AG10803 (cell line): ENCODE data around the gene HAUS8.
"Not testable (repeated sequence)": the region's sequence is repeated elsewhere in the genome, so short reads cannot be mapped to it uniquely, and the experiment has no call there.

Experiments used
- DNase-seq: peaks from one replicate; pipeline ENCODE4 v3.0.0; 2010; ENCODE audit warnings: low read depth
- H3K4me3 ChIP-seq: 2 replicates; pipeline ENCODE4 v1.5.1; 2011; ENCODE audit warnings: mild to moderate bottlenecking, low read length, control low read depth
- TF ChIP-seq, protein P1 (sequence below): conservative IDR thresholded peaks from 2 replicates; pipeline ENCODE4 v1.5.1; 2011; ENCODE audit warnings: mild to moderate bottlenecking, low read length, control low read depth, inconsistent platforms

The HAUS8 gene

GRCh38 chr19:17022738-17023137, 52.5 kb downstream of the HAUS8 start:
- H3K4me3 ChIP-seq: no peak overlapping the region
- TF ChIP-seq, protein P1, sequence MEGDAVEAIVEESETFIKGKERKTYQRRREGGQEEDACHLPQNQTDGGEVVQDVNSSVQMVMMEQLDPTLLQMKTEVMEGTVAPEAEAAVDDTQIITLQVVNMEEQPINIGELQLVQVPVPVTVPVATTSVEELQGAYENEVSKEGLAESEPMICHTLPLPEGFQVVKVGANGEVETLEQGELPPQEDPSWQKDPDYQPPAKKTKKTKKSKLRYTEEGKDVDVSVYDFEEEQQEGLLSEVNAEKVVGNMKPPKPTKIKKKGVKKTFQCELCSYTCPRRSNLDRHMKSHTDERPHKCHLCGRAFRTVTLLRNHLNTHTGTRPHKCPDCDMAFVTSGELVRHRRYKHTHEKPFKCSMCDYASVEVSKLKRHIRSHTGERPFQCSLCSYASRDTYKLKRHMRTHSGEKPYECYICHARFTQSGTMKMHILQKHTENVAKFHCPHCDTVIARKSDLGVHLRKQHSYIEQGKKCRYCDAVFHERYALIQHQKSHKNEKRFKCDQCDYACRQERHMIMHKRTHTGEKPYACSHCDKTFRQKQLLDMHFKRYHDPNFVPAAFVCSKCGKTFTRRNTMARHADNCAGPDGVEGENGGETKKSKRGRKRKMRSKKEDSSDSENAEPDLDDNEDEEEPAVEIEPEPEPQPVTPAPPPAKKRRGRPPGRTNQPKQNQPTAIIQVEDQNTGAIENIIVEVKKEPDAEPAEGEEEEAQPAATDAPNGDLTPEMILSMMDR: no peak
- no peak for DNase-seq

DNA sequence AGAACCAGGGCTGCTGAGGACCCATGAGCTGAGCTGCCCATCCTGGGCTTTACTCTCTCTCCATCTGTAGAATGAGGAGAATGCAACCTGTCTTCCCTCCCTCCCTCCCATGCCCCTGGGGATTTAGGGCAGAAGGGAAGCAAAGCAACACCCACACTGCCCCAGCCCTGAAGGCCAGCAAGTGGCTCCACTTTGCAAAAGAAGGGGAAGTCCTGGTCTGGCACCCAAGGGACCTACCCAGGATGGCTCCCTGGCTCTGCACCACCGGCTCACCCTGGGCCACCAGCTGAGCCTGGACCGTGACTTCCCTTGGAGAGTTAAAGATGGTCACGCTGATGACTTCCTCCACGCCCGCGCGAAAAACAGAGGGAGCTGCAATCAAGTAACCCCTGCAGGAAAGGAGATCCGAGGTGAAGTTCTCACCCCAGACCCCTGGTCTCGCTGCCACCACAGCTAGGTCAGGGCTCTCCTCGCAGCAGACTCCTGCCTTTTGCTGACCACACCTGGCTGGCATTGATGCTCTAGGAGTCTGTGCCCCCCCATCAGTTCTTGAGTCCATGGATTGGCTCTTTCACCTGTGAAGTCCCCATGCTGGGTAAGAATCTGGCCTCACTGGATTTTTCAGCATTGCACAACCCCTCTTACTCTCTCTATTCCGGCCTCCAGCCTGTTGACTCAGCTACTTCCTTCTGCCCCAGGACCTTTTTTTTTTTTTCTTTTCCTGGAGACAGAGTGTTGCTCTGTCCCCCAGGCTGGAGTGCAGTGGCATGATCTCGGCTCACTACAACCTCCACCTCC, 53.3 kb downstream of the HAUS8 start:
- H3K4me3 ChIP-seq: no peak overlapping the region
- peak; percentile 12 for DNase-seq
- TF ChIP-seq, protein P1: no peak

GRCh38 chr19:17021328-17021727, 53.9 kb downstream of the HAUS8 start:
- no peak for DNase-seq
- TF ChIP-seq, protein P1: no peak
- no peak overlapping the region for H3K4me3 ChIP-seq

GRCh38 chr19:17020823-17021222, 54.4 kb downstream of the HAUS8 start:
- no peak overlapping the region for H3K4me3 ChIP-seq
- no peak for DNase-seq

DNA sequence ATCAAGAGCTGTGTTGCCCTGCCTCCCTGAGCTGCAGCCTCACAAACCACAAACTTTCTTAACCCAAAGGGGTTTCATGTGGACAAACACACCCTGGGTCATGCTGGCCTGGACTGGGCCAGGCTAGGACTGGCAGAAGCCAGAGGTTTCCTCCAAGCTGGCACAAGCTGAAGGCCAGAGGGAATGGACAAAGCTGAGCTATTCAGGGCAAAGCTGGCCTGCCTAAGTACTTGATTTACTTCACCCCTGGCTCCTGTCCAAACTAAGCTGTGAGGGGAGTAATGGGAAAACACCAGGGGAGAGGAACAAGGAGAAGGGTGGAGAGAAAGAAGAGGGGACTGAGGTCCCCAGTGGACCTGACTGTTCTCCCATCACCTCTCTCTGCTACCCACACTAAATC, 54.9 kb downstream of the HAUS8 start:
- no peak for DNase-seq
- TF ChIP-seq, protein P1: no peak
- H3K4me3 ChIP-seq: no peak overlapping the region

More at GRCh38 chr19:17020823-17021222, 54.4 kb downstream of the HAUS8 start:
- TF ChIP-seq, protein P1: no peak

- DNase-seq, H3K4me3 ChIP-seq: not testable (repeated sequence)
Measured at GRCh38 chr19:17014212-17014861, 60.9 kb downstream of the HAUS8 start.

- no peak overlapping the region for H3K4me3 ChIP-seq
- TF ChIP-seq, protein P1: no peak
- DNase-seq: no peak
Measured at GRCh38 chr19:17011485-17011884, 63.8 kb downstream of the HAUS8 start.
